ENCODE measurements around the gene PHYH. TPM values are rescaled to one million over a fixed set of nuclear protein-coding genes. Genes with fewer than 3 reads are reported as not detected.

Gene PHYH
- total RNA-seq, 2 experiments from 2014 or later: 6.9 to 15.1 TPM

DNA sequence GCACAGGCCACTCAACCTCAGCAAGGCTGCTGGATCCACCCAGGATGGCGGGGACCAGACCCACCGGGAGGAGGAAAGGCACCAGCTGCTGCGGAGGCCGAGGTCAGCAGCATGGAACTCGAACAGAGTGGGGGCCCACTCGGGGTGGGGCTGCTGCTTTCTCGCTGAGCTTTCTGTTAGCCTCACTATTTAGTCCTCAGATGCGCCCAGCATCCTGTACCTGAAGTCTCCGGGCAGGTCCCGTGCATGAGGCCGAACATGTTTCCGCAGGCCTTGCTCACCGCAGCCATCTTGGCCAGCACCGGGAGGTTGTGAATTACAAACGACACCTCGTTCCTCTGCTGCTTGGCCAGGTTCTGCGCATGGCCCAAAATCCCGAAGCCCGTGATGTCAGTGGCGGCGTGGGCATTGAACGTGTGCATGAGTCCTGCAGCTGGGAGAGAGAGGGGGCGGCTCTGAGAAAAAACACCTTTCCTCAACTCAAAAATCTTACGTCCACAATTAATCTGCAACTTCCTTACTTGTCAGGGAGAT lies 22.8 kb upstream of the PHYH start:
- no peaks in the 10 kb centered on the region for H3K9me2 ChIP-seq (ENCODE audit: insufficient read depth, low read length)
- no peaks in the 10 kb centered on the region for H3K4me1 ChIP-seq (ENCODE audit: insufficient read depth, low read length, poor library complexity, severe bottlenecking)
- no peaks in the 10 kb centered on the region for H3K9me3 ChIP-seq (ENCODE audit: low read length)
- no peaks in the 10 kb centered on the region for H3K79me2 ChIP-seq (ENCODE audit: insufficient read depth, low read depth, low read length)
- no peak for DNase-seq (ENCODE audit: low spot score)
- no peak overlapping the region for H3K4me2 ChIP-seq (ENCODE audit: low read length)
- ChIA-PET CTCF (ENCODE audit: unreplicated experiment) (no interaction called here), POLR2A (interaction anchor here (0.6 kb wide), 1 partner anchor 20 kb away, joined by 3 read pairs; no protein-coding TSS in a partner anchor)
- no peaks in the 10 kb centered on the region for H4K20me1 ChIP-seq (ENCODE audit: insufficient read depth, low read length)
- H2AFZ ChIP-seq (ENCODE audit: low read length): no peak overlapping the region
- peaks cover 85% of the 10 kb centered on the region for H3K36me3 ChIP-seq (ENCODE audit: insufficient read depth, low read length)
- intact Hi-C loops (cut with micrococcal nuclease; ENCODE audit: unreplicated experiment): no loop called here
- H3K4me3 ChIP-seq (ENCODE audit: low read depth, low read length, poor library complexity, severe bottlenecking): no peak overlapping the region
- TF ChIP-seq EZH2phosphoT487 (IDR thresholded peaks at IDR 0.05; ENCODE audit: borderline replicate concordance, low read depth, low read length): no peak
- TF ChIP-seq, protein P1, sequence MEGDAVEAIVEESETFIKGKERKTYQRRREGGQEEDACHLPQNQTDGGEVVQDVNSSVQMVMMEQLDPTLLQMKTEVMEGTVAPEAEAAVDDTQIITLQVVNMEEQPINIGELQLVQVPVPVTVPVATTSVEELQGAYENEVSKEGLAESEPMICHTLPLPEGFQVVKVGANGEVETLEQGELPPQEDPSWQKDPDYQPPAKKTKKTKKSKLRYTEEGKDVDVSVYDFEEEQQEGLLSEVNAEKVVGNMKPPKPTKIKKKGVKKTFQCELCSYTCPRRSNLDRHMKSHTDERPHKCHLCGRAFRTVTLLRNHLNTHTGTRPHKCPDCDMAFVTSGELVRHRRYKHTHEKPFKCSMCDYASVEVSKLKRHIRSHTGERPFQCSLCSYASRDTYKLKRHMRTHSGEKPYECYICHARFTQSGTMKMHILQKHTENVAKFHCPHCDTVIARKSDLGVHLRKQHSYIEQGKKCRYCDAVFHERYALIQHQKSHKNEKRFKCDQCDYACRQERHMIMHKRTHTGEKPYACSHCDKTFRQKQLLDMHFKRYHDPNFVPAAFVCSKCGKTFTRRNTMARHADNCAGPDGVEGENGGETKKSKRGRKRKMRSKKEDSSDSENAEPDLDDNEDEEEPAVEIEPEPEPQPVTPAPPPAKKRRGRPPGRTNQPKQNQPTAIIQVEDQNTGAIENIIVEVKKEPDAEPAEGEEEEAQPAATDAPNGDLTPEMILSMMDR (conservative IDR thresholded peaks at IDR 0.05; ENCODE audit: low read length): no peak
- H3K27ac ChIP-seq (ENCODE audit: low read depth, low read length, poor library complexity, severe bottlenecking): no peak overlapping the region
- no TSS peak for BruUV-seq (replicated peaks)

DNA sequence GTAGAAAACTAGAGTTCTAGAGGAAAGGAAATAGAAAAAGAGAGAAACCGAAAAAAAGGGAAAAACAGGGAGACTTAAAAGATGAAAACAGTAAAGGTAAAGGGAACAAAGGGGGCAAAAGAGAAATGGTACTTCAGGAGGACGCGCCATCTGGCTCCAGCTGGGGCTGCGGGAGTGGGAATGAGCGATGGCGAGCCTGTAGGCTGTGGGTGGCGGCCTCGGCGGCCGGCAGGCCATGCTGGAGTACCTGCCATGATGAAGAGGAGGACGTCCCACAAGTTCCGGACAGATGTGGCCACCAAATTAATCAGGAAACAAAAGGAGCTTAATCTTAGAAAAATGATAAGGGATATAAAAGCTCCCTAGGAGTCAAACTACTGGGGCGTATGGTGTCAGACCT lies 21.7 kb upstream of the PHYH start:
- Histone ChIP-seq H3K9me2 (ENCODE audit: insufficient read depth, low read length) (no peaks in the 10 kb centered on the region), H2AFZ (ENCODE audit: low read length) (no peak overlapping the region), H3K79me2 (ENCODE audit: insufficient read depth, low read depth, low read length) (no peaks in the 10 kb centered on the region), H3K36me3 (ENCODE audit: insufficient read depth, low read length) (peaks cover 81% of the 10 kb centered on the region), H3K4me1 (ENCODE audit: insufficient read depth, low read length, poor library complexity, severe bottlenecking) (no peaks in the 10 kb centered on the region), H3K4me3 (ENCODE audit: low read depth, low read length, poor library complexity, severe bottlenecking) (no peak overlapping the region), H4K20me1 (ENCODE audit: insufficient read depth, low read length) (no peaks in the 10 kb centered on the region), H3K4me2 (ENCODE audit: low read length) (no peak overlapping the region), H3K9me3 (ENCODE audit: low read length) (no peaks in the 10 kb centered on the region), H3K27ac (ENCODE audit: low read depth, low read length, poor library complexity, severe bottlenecking) (no peak overlapping the region)
- no peak for DNase-seq (ENCODE audit: low spot score)
- intact Hi-C loops (cut with micrococcal nuclease; ENCODE audit: unreplicated experiment): no loop called here
- no peak for TF ChIP-seq EZH2phosphoT487 (IDR thresholded peaks at IDR 0.05; ENCODE audit: borderline replicate concordance, low read depth, low read length)
- TF ChIP-seq, protein P1 (conservative IDR thresholded peaks at IDR 0.05; ENCODE audit: low read length): no peak
- CTCF ChIA-PET (ENCODE audit: unreplicated experiment): no interaction called here
- BruUV-seq (replicated peaks): no TSS peak
- POLR2A ChIA-PET: no interaction called here

DNA sequence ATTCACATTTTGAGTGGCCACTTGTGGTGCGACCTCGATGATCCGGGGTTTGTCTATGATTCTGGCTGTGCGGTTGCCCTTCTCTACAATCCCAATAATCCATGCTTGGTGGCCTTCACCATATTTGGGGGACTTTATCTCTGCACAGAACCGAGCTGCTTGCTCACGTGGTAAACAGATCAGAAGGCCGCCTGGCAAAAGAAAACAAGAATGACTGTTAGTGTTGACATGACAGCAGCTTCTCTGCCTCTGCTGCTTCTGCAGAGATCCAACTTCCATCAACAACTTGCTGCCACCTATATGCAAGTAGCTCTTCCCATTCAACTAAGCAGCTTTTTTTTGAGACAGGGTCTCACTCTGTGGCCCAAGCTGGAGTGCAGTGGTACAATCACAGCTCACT lies 19.3 kb upstream of the PHYH start:
- H3K4me2 ChIP-seq (ENCODE audit: low read length): no peak overlapping the region
- intact Hi-C loops (cut with micrococcal nuclease; ENCODE audit: unreplicated experiment): no loop called here
- no peak for TF ChIP-seq EZH2phosphoT487 (IDR thresholded peaks at IDR 0.05; ENCODE audit: borderline replicate concordance, low read depth, low read length)
- TF ChIP-seq, protein P1 (conservative IDR thresholded peaks at IDR 0.05; ENCODE audit: low read length): no peak
- no peaks in the 10 kb centered on the region for H3K9me3 ChIP-seq (ENCODE audit: low read length)
- H3K9me2 ChIP-seq (ENCODE audit: insufficient read depth, low read length): no peaks in the 10 kb centered on the region
- no peak overlapping the region for H3K27ac ChIP-seq (ENCODE audit: low read depth, low read length, poor library complexity, severe bottlenecking)
- H3K4me1 ChIP-seq (ENCODE audit: insufficient read depth, low read length, poor library complexity, severe bottlenecking): no peaks in the 10 kb centered on the region
- no peaks in the 10 kb centered on the region for H4K20me1 ChIP-seq (ENCODE audit: insufficient read depth, low read length)
- POLR2A ChIA-PET: interaction anchor here (0.9 kb wide), 1 partner anchor 41 kb away, joined by 3 read pairs; no protein-coding TSS in a partner anchor
- CTCF ChIA-PET (ENCODE audit: unreplicated experiment): no interaction called here
- peaks cover 58% of the 10 kb centered on the region for H3K36me3 ChIP-seq (ENCODE audit: insufficient read depth, low read length)
- no peak overlapping the region for H2AFZ ChIP-seq (ENCODE audit: low read length)
- H3K4me3 ChIP-seq (ENCODE audit: low read depth, low read length, poor library complexity, severe bottlenecking): no peak overlapping the region
- no TSS peak for BruUV-seq (replicated peaks)
- no peaks in the 10 kb centered on the region for H3K79me2 ChIP-seq (ENCODE audit: insufficient read depth, low read depth, low read length)
- DNase-seq (ENCODE audit: low spot score): no peak

Data from OCI-LY7 (cell line).